Gastrocnemius medialis (tissue), 4 donors: ENCODE results near the gene GALNTL6. TPM values are rescaled to one million over a fixed set of nuclear protein-coding genes. Genes with fewer than 3 reads are reported as not detected.

ENCODE experiments used
- ATAC-seq, 2 donors: fragments of 150-250 bp; one replicate each; pipeline ENCODE4 v1.9.1; 2016
- DNase-seq, 2 donors: peaks; one replicate each; pipeline ENCODE4 v3.0.0-alpha.2; 2019
- H3K27ac ChIP-seq, 4 donors: fragments of 200-600 bp; sonication (generic); 1 replicate in 1 of 4; 2 replicates in 3 of 4; pipeline ENCODE4 v1.5.1; 2016 to 2018; ENCODE audit warnings: mild to moderate bottlenecking in 2 of 4, moderate library complexity in 1 of 4
- H3K27me3 ChIP-seq, 3 donors: fragments of 200-600 bp; sonication (generic) in 2 of 3; 1 replicate in 1 of 3; 2 replicates in 2 of 3; pipeline versions ENCODE4 v1.5.1 to v1.6.0; 2016 to 2019; ENCODE audit warnings: mild to moderate bottlenecking in 1 of 3, moderate library complexity in 1 of 3
- H3K36me3 ChIP-seq, 2 donors: fragments of 200-600 bp; sonication (generic) in 1 of 2; one replicate each; pipeline ENCODE4 v1.5.1; 2017 to 2018
- H3K4me1 ChIP-seq, 2 donors: fragments of 200-600 bp; sonication (generic) in 1 of 2; one replicate each; pipeline ENCODE4 v1.5.1; 2016 to 2017; ENCODE audit warnings: mild to moderate bottlenecking in 2 of 2
- H3K4me3 ChIP-seq, 4 donors: fragments of 200-600 bp; sonication (generic) in 3 of 4; 1 replicate in 1 of 4; 2 replicates in 3 of 4; pipeline ENCODE4 v1.5.1; 2016 to 2019; ENCODE audit warnings: mild to moderate bottlenecking in 2 of 4
- H3K9me3 ChIP-seq, 3 donors: fragments of 200-600 bp; sonication (generic) in 2 of 3; 1 replicate in 1 of 3; 2 replicates in 2 of 3; pipeline ENCODE4 v1.5.1; 2016 to 2019
- CTCF ChIP-seq, 5 experiments: fragments of 450-650 bp in 3 of 5; fragments of 200-600 bp in 2 of 5; sonication (generic) in 2 of 5; IDR thresholded peaks in 4 of 5; conservative IDR thresholded peaks in 1 of 5; 1 replicate in 4 of 5; 2 replicates in 1 of 5; pipeline ENCODE4 v1.5.1; 2016 to 2019; ENCODE audit warnings: antibody characterized with exemption in 5 of 5, mild to moderate bottlenecking in 3 of 5, moderate library complexity in 3 of 5
- POLR2A ChIP-seq, 2 donors: fragments of 450-650 bp; IDR thresholded peaks; one replicate each; pipeline ENCODE4 v1.6.1; 2017; ENCODE audit warnings: antibody characterized with exemption in 2 of 2, mild to moderate bottlenecking in 2 of 2, moderate library complexity in 2 of 2
- in situ Hi-C, 4 donors: fragments of 200-750 bp; cut with MboI; loops; one replicate each; pipeline versions ENCODE4 v1.15.0 to v1.8.0; 2017; ENCODE audit warnings: low sequenced_read_pairs in 4 of 4
- intact Hi-C: fragments of 100-400 bp; cut with DNase I; formaldehyde crosslinking; loops from one replicate; pipeline ENCODE4 v1.15.1; 2023; ENCODE audit warnings: low total_unique reads
- total RNA-seq, 4 donors: library from RNA; depleted of rRNA; stranded (reverse); fragments of >200 nt; gene quantifications; one replicate each; pipeline versions ENCODE4 v1.1.0 to v1.2.3, GENCODE V29; 2016

GALNTL6 gene
- total RNA-seq, 4 donors from 2014 or later, result not detected

GRCh38 chr4:172649143-172649542 is 835.9 kb downstream of the GALNTL6 start:
- Histone ChIP-seq H3K4me1 (no peaks in the 10 kb centered on the region), H3K4me3 (no peak overlapping the region), H3K27me3 (no peaks in the 10 kb centered on the region), H3K27ac (no peak overlapping the region), H3K9me3 (no peaks in the 10 kb centered on the region), H3K36me3 (no peaks in the 10 kb centered on the region)
- DNase-seq (no peak), ATAC-seq (no peak)
- in situ Hi-C loops (no loop called here), intact Hi-C loops (no loop called here)
- TF ChIP-seq POLR2A (IDR thresholded peaks at IDR 0.05) (no peak), CTCF (IDR thresholded peaks at IDR 0.05 in 4 of 5, conservative IDR thresholded peaks at IDR 0.05 in 1 of 5) (no peak)

GRCh38 chr4:172650758-172651530 is 837.7 kb downstream of the GALNTL6 start:
- Histone ChIP-seq H3K4me3 (no peak overlapping the region), H3K9me3 (no peaks in the 10 kb centered on the region), H3K27me3 (no peaks in the 10 kb centered on the region), H3K36me3 (no peaks in the 10 kb centered on the region), H3K27ac (no peak overlapping the region), H3K4me1 (no peaks in the 10 kb centered on the region)
- in situ Hi-C loops (no loop called here), intact Hi-C loops (no loop called here)
- TF ChIP-seq CTCF (IDR thresholded peaks at IDR 0.05 in 4 of 5, conservative IDR thresholded peaks at IDR 0.05 in 1 of 5) (no peak), POLR2A (IDR thresholded peaks at IDR 0.05) (no peak)
- DNase-seq (no peak), ATAC-seq (no peak)

- Histone ChIP-seq H3K36me3 (no peaks in the 10 kb centered on the region), H3K4me3 (no peak overlapping the region), H3K4me1 (no peaks in the 10 kb centered on the region), H3K27ac (no peak overlapping the region), H3K9me3 (no peaks in the 10 kb centered on the region), H3K27me3 (no peaks in the 10 kb centered on the region)
- TF ChIP-seq POLR2A (IDR thresholded peaks at IDR 0.05) (no peak), CTCF (IDR thresholded peaks at IDR 0.05 in 4 of 5, conservative IDR thresholded peaks at IDR 0.05 in 1 of 5) (no peak)
- DNase-seq, result no peak
- ATAC-seq, result no peak
- in situ Hi-C loops, result no loop called here
- intact Hi-C loops, result no loop called here
These were observed 838.8 kb downstream of the GALNTL6 start for GRCh38 chr4:172651961-172652360.

- no peaks in the 10 kb centered on the region for H3K4me1 ChIP-seq
- H3K9me3 ChIP-seq, result no peaks in the 10 kb centered on the region
- in situ Hi-C loops (no loop called here), intact Hi-C loops (no loop called here)
- no peaks in the 10 kb centered on the region for H3K36me3 ChIP-seq
- H3K4me3 ChIP-seq, result no peak overlapping the region
- no peak for DNase-seq
- no peak for TF ChIP-seq POLR2A (IDR thresholded peaks at IDR 0.05)
- TF ChIP-seq CTCF (IDR thresholded peaks at IDR 0.05 in 4 of 5, conservative IDR thresholded peaks at IDR 0.05 in 1 of 5), result no peak
- no peak for ATAC-seq
- no peak overlapping the region for H3K27ac ChIP-seq
- H3K27me3 ChIP-seq, result no peaks in the 10 kb centered on the region
These were observed 839.2 kb downstream of the GALNTL6 start for GRCh38 chr4:172652369-172652768.

- no peak overlapping the region for H3K27ac ChIP-seq
- DNase-seq, result no peak
- intact Hi-C loops (no loop called here), in situ Hi-C loops (no loop called here)
- ATAC-seq, result no peak
- H3K27me3 ChIP-seq, result no peaks in the 10 kb centered on the region
- no peak overlapping the region for H3K4me3 ChIP-seq
- no peaks in the 10 kb centered on the region for H3K36me3 ChIP-seq
- H3K9me3 ChIP-seq, result no peaks in the 10 kb centered on the region
- TF ChIP-seq CTCF (IDR thresholded peaks at IDR 0.05 in 4 of 5, conservative IDR thresholded peaks at IDR 0.05 in 1 of 5) (no peak), POLR2A (IDR thresholded peaks at IDR 0.05) (no peak)
- no peaks in the 10 kb centered on the region for H3K4me1 ChIP-seq
These were observed 840.5 kb downstream of the GALNTL6 start for GRCh38 chr4:172653676-172654075.
